ENCODE data around the gene RSRC1. TPM values are rescaled to one million over a fixed set of nuclear protein-coding genes. Genes with fewer than 3 reads are reported as not detected.

Gene RSRC1
- total and polyA plus RNA-seq, 4 donors: 36.7 to 66.5 (median 50.2) TPM

- Histone ChIP-seq H3K27ac (ENCODE audit: low read depth, low read length) (no peak overlapping the region), H3K27me3 (ENCODE audit: control insufficient read depth, insufficient read depth, low read length) (no peaks in the 10 kb centered on the region), H3K9me3 (ENCODE audit: control insufficient read depth, insufficient read depth, low read length) (no peaks in the 10 kb centered on the region), H3K36me3 (ENCODE audit: control insufficient read depth, insufficient read depth, low read length) (no peaks in the 10 kb centered on the region), H3K4me1 (ENCODE audit: control insufficient read depth, insufficient read depth, low read length) (no peaks in the 10 kb centered on the region), H3K4me3 (ENCODE audit: low read depth, low read length) (no peak overlapping the region)
- no peak for DNase-seq (ENCODE audit: low read depth in 4 of 6, low spot score in 6 of 6)
Observed at GRCh38 chr3:158590223-158590622, 480.3 kb downstream of the RSRC1 start.

Other genes starting within 250 kb of the RSRC1 start
- 1 to 10 TPM in 1 of 2 donors, under 1 TPM in 1; 0.28 to 2.6 TPM for gene SHOX2, start 3.7 kb upstream of the RSRC1 start, total RNA-seq
- 1 to 10 TPM; 1.9 to 2.5 TPM for gene SHOX2, start 3.7 kb upstream of the RSRC1 start, polyA plus RNA-seq (ENCODE audit: insufficient read length in 2 of 2)